ENCODE data around the gene EGFR. TPM values are rescaled to one million over a fixed set of nuclear protein-coding genes. Genes with fewer than 3 reads are reported as not detected.

The EGFR gene
- total RNA-seq, 1 donor from 2014 or later: 0.26 TPM

GRCh38 chr7:55006499-55006898 lies 12.3 kb upstream of the EGFR start:
- no peak for DNase-seq (ENCODE audit: low read depth in 2 of 2)

DNA sequence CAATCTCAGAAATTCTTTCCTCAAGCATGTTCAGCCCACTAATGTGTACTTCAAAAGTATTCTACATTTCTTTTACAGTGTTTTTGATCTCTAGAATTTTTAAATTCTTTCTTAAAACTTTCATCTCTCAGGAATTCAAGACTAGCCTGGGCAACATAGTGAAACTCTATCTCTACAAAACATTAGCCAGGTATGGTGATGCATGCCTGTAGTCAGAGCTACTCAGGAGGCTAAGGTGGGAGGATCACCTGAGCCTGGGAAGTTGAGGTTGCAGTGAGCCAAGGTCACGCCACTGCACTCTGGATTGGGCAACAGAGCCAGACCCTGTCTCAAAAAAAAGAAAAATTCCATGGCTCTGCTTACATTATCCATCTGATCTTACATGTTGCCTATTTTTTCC lies 5.0 kb upstream of the EGFR start:
- no peak for DNase-seq (ENCODE audit: low read depth in 2 of 2)

DNA sequence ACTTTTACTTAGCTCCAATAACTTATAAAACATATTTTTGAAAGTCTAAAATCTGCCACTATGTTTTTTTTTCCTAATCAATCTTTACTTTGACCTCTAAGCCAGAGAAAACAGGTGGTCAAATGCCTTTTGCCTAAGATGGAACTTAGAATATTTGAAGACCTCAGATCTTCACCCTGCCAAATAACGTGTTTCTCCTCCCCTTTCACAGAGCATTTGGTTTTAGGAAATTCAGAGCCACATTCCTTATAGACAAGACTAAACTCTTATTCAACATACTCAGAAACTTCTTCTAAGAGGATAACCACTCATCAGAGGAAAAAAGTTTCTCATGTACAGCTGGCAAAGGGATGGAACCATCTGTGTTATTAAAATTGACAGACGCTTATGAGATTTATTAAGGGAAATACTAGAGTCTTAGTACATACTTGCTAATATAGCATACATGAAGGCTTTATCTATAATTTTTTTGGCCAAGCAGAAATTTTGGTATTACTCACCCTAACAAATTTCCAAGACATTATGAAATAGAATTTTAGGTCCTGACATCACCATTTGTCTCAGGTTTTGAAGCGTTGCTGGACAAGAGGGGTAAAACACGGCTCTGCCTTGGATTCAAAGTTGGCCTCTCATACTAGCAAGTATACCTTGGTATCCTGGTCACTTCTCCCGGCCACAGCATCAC lies 2.6 kb upstream of the EGFR start:
- DNase-seq (ENCODE audit: low read depth in 2 of 2): no peak

- no peak for DNase-seq (ENCODE audit: low read depth in 2 of 2)
These were observed 2.1 kb upstream of the EGFR start for GRCh38 chr7:55016746-55017090.

DNA sequence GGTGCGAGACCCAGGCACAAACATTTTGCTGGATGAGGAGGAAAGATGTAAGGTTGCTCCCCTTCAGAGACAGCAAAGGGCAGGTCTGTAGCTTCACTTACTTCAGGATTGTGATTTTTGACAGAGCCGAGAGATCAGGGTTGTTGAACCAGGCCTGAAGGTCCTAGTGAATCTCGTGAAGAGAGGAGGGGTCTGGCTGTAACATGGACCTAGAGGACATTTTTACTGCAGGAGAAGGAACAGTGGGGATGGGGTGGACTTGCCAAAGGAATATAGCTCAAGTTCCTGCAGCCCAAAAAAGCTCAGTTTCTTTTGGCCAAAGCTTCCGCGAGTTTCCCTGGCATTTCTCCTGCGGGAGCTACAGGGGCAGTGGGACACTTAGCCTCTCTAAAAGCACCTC lies 976 bp upstream of the EGFR start:
- DNase-seq (ENCODE audit: low read depth in 2 of 2): no peak

- peak in 1 of 2 donors; percentile 43 for DNase-seq (ENCODE audit: low read depth in 2 of 2)
These were observed 424 bp downstream of the EGFR start for GRCh38 chr7:55019191-55019690.

DNA sequence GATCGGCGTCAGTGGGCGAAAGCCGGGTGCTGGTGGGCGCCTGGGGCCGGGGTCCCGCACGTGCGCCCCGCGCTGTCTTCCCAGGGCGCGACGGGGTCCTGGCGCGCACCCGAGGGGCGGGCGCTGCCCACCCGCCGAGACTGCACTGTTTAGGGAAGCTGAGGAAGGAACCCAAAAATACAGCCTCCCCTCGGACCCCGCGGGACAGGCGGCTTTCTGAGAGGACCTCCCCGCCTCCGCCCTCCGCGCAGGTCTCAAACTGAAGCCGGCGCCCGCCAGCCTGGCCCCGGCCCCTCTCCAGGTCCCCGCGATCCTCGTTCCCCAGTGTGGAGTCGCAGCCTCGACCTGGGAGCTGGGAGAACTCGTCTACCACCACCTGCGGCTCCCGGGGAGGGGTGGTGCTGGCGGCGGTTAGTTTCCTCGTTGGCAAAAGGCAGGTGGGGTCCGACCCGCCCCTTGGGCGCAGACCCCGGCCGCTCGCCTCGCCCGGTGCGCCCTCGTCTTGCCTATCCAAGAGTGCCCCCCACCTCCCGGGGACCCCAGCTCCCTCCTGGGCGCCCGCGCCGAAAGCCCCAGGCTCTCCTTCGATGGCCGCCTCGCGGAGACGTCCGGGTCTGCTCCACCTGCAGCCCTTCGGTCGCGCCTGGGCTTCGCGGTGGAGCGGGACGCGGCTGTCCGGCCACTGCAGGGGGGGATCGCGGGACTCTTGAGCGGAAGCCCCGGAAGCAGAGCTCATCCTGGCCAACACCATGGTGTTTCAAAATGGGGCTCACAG lies 1.1 kb downstream of the EGFR start:
- DNase-seq (ENCODE audit: low read depth in 2 of 2): peak in 1 of 2 donors; percentile 18

- DNase-seq (ENCODE audit: low read depth in 2 of 2): no peak
These were observed 1.7 kb downstream of the EGFR start for GRCh38 chr7:55020466-55020871.

DNA sequence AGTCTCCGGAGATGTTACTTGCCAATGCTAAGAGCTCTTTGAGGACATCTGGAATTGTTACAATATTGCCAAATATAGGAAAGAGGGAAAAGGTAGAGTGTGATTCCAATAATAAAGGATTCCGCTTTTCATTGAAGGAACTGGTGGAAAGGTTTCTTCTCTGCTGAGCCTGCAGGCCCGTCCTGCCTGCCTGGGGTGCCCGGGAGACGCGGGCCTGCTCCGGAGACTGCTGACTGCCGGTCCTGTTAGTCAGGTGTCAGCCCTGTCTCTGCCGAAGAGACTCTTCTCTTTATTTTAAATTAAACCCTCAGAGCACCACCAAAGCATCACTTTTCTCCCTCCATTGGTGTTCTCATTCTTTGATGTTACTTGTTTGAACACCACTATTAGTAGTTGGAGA lies 2.2 kb downstream of the EGFR start:
- DNase-seq (ENCODE audit: low read depth in 2 of 2): no peak

GRCh38 chr7:55022002-55022985 lies 3.5 kb downstream of the EGFR start:
- DNase-seq (ENCODE audit: low read depth in 2 of 2): no peak

GRCh38 chr7:55023841-55024505 lies 5.2 kb downstream of the EGFR start:
- DNase-seq (ENCODE audit: low read depth in 2 of 2): no peak

DNA sequence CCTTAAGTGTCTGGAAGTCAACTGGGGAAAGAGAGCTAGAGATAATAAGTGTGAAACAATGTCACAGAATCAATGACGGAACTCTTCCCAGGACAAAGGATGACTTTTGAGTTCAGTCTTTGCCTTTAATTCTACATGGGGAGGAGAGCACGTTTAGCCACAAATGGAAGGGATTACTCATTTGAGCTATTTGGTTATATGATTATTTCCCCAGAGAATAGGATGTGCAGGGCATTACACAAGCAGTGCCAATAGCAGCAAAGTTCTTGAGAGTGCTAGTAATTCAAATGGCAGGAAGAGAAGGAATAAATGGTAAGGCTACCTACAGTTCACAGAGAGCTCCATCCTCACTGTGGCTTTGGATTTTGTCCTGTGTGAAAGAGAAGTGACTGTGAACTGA lies 6.0 kb downstream of the EGFR start:
- no peak for DNase-seq (ENCODE audit: low read depth in 2 of 2)

GRCh38 chr7:55026086-55026790 lies 7.4 kb downstream of the EGFR start:
- DNase-seq (ENCODE audit: low read depth in 2 of 2): no peak

DNA sequence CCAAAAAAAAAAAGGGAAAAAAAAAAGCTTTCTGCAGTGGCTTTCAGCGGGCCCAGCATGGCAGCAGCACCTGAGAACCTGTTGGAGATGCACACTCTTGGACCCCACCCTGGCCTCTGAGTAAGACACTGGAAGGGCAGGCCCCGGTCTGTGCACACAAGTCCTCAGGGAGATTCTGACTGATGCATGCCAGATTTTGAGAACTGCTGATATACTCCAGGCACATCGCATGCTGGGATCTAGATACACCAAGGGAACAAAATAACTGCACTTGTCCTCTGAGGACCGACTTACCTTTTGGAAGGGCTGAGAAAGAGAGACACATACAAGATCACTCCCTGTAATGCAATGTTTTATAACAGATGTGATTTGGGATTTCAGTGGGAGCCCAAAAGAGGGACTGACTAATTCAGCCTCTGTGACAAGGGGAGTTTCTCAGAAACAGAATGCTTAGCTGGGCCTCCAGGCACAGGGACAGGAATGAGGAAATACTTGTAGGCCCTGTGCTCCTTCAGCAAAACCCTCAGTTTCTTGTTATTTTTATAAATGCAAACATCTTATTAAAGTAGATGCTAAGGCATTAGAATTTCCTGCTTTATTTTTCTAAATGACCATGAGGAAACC lies 8.2 kb downstream of the EGFR start:
- no peak for DNase-seq (ENCODE audit: low read depth in 2 of 2)

- no peak for DNase-seq (ENCODE audit: low read depth in 2 of 2)
These were observed 9.2 kb downstream of the EGFR start for GRCh38 chr7:55028011-55028410.

DNA sequence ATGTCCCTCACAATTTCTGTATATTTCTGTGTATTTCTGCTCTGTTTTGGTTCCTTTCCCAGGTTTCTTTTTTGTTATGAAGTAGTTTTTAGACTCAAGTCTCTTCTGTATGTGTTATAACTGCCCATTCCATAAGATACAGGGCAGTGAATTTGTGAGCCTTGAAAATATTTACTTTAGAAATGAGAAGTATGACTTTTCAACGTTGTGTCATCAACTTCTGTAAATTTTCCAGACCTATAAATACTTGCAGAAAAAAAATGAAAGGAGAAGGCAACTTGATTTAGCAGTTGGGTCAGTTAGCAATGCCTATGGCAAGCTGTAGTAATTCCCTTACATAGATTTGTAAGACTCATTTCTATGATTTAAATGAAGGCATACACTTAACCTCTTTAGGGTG lies 11.5 kb downstream of the EGFR start:
- DNase-seq (ENCODE audit: low read depth in 2 of 2): no peak

DNA sequence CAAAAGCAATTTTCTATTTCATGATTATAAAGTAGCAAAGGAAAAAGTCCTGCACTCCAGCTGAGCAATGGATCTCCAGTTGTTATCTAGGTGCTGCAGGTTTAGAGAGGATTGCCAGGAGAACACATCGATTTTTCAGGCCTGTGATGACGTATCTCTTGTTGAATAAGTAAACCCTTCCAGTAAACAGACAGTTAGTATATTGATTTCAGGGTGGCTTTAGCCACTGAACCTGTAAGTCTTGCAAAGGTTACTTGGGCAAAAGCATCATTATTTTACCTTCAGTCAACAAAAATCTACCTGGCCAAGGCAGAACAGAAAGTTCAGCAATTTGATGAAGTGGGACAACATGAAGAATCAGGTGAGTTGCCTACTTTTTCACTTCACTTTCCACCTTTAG lies 12.3 kb downstream of the EGFR start:
- no peak for DNase-seq (ENCODE audit: low read depth in 2 of 2)

DNA sequence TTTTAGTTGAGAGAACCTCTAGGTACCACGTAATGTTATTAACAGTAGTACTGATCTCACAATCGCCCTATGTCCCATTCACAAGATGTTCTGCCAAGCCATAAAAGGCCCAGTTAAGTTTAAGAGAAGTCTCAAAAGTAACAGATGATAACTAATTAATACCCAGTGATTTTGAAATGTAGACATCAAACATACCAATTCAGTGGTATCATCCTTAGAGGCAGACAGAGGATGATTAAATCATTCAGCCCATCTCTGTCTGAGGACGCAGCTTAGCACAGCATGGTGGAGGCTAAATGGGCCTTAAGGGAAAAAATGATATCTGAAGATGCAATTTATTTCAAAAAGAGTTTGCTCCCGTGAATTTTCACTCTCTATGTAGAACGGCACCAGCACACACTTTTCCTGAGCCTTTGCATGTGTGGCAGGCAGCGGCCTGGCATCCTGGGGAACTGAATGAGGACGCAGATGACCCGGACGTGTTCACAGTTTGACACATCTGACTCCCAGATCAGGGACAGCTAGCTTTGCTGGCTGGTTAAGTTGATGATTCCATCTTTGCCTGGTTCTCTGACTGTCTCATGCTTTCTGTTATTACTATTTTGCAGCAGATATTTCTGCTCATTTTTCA lies 13.4 kb downstream of the EGFR start:
- no peak for DNase-seq (ENCODE audit: low read depth in 2 of 2)

DNA sequence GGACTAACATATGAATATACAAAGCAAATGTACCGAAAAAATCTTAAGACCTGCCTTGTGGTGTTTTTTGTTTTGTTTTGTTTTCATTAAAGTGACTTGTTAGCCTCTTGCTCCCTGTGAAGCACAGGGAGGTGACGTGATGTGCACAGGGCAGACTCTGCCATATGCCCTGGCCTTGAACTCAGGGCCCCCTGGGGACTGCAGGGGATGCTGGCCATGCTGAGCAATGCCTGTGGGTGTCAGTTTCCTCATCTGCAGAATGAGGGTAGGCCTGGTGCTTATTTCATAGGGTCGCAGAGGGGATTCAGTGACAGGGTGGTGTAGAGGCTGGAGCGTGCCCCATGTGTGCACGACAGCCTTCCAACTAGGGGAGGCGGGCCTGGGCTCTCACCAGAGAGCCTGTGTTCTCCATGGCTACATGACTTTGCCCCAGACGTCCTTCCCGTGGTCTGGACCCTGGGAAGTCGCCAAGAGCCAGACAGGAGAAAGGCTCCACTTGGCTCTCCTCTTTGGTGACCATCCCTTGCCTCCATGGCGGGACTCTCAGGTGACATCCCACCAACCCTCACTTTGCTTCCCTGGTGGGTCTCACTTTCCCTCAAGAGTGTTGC lies 14.5 kb downstream of the EGFR start:
- DNase-seq (ENCODE audit: low read depth in 2 of 2): no peak

Measured in dermis microvascular lymphatic vessel endothelial cell (primary cell).